NCI-H2227 (cell line): ENCODE results near the gene SPDYE16.
"Not testable (repeated sequence)": the region's sequence is repeated elsewhere in the genome, so short reads cannot be mapped to it uniquely, and the experiment has no call there.

Experiments used
- DNase-seq: peaks from one replicate; lab custom pipeline; 2025; ENCODE audit not compliant: unreplicated experiment; lab: John Stamatoyannopoulos, UW

SPDYE16 gene

DNA sequence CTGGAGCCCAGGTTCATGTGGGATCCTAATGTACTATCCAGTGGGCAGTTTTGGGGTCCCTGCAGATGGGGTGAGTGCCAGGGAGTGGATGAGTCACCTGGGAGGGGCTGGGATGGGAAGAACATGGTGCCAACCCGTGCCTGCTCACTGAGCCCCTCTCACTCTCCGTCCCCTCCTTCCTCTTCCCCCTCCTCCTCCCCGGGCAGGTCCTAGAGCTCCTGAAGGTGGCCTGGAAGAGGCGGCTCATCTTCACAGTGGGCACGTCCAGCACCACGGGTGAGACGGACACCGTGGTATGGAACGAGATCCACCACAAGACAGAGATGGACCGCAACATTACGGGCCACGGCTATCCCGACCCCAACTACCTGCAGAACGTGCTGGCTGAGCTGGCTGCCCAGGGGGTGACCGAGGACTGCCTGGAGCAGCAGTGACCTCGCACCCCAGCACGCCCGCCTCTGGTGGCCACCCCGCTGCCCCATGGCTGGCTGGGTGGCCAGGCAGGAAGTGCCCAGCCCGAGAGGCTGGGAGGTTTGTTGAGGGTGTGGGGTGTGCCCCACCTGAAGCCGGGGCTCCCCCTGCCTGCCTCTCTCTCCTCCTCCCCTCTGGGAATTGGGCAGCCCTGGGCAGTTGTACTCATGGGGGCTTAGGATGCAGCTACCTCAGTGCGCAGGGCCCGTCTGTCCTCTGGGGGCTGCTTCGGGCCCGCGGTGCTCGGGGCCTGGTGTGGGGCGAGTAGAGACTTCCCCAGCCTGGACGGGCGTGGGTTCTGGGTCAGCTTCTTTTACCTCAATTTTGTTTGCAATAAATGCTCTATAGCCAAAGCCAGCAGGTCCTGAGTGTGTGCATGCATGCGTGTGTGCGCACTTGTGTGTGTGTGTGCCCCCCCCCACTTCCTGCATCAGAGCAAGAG, 37.7 kb downstream of the SPDYE16 start:
- no peak for DNase-seq

GRCh38 chr7:76504351-76505167, 38.5 kb downstream of the SPDYE16 start:
- DNase-seq = not testable (repeated sequence)

DNA sequence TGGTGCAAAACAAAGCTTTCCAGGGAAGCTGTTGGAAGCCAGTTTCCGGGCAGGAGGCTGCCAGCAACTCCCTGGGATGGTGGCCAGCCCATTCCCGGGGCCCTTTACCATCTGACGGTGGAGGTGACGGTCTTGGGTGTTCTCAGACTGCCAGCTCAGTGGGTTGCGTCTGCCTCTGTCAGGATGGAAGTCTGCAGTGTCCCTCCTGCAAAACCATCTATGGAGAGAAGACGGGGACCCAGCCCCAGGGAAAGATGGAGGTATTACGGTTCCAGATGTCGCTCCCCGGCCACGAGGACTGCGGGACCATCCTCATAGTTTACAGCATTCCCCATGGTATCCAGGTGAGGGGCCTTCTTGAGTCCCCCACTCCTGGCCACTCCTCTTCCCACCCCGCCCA, 39.9 kb downstream of the SPDYE16 start:
- DNase-seq = not testable (repeated sequence)

DNA sequence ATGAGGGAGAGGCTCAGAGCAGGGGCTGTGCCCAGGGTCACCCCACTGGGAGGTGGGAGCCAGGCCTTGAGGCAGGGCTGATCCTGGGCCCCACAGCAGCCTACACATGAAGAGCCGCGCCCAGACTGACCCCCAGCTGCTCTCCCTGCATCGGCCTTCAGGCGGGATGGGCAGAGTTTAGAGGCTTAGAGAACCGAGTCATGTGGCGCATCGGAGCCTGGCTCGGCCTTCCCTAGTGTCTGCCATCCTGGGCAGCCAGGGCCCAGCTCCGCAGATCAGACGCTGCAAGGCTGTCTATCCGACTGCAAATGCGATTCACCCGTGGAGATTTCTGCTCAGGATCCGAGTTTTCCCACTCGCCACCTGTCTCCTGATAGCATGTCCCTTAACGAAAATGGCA, 40.3 kb downstream of the SPDYE16 start:
- DNase-seq = not testable (repeated sequence)

DNA sequence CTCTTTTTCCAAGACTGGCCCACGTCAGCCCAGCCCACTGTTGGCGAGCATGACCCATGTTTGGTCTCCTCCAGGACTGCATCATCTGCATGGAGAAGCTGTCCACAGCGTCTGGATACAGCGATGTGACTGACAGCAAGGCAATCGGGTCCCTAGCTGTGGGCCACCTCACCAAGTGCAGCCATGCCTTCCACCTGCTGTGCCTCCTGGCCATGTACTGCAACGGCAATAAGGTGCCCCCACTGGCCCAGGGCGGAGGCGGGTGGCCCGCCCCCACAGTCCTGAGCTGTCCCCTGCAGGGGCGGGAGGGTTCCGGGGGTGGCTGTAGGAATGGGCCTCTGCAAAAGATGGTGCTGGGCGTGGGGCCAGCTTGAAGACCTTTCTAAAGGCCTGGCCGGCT, 40.9 kb downstream of the SPDYE16 start:
- not testable (repeated sequence) for DNase-seq

- DNase-seq = not testable (repeated sequence)
Measured at GRCh38 chr7:76499924-76500241, 43.2 kb downstream of the SPDYE16 start.

GRCh38 chr7:76499201-76499923, 43.7 kb downstream of the SPDYE16 start:
- DNase-seq = not testable (repeated sequence)

DNA sequence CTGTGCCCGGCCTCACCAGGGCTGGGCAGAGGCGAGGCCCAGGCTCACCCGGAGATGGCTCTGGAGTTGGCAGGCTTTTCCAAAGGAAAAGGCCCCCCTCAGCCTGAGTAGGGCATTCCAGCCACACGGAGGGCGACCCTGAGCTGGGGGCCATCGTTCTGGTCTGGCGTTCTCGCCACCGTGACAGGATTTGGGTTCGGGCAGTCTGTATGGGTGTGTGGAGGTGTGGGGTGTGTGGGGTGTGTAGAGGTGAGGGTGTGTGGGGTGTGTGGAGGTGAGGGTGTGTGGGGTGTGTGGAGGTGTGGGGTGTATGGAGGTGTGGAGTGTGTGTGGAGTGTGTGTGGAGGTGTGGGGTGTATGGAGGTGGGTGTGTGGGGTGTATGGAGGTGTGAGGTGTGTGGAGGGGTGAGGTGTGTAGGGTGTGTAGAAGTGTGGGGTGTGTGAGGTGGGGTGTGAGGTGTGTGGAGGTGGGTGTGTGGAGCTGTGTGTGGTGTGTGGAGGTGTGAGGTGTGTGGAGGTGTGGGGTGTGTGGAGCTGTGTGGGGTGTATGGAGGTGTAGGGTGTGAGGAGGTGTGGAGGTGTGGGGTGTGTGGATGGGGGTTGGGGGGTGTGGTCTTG, 44.4 kb downstream of the SPDYE16 start:
- not testable (repeated sequence) for DNase-seq

GRCh38 chr7:76497918-76498582, 45.0 kb downstream of the SPDYE16 start:
- DNase-seq = not testable (repeated sequence)

DNA sequence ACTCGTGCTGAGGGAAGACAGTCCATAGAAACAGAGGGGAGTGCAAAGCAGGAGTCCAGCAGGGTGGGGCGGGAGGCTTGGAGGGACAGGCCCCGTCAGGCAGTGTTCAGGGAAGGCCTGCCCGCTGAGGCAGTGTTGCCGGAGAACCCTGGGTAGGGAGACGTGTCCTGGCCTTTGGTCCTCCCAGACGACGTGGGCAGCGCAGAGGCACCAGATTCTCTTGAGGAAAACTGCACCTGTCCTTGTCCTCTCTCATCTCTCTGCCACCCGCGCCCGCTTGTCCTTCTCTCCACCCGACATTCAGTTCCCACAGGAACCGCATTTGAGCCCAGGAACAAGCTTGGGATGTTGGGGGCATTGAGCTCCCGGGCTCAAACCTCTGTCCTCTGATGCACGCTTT, 47.4 kb downstream of the SPDYE16 start:
- not testable (repeated sequence) for DNase-seq

DNA sequence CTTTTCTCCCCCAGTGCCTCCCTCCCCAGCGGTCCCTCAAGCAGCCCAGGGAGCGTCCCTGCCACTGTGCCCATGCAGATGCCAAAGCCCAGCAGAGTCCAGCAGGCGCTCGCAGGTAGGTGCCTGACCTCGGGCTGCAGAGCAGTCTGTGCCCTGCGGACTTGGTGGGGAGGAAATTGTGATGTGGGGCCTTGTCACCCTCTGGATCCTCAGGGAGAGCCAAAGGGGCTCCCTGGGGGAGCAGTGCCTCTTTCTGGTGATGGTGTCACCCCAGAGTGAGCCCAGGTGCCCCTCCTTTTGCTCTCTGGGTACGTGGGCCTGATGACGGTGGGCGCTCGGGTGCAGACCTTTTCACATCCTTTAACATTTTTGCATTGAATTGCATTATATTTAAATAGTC, 51.0 kb downstream of the SPDYE16 start:
- DNase-seq = not testable (repeated sequence)

GRCh38 chr7:76487969-76488368, 55.1 kb downstream of the SPDYE16 start:
- not testable (repeated sequence) for DNase-seq

DNA sequence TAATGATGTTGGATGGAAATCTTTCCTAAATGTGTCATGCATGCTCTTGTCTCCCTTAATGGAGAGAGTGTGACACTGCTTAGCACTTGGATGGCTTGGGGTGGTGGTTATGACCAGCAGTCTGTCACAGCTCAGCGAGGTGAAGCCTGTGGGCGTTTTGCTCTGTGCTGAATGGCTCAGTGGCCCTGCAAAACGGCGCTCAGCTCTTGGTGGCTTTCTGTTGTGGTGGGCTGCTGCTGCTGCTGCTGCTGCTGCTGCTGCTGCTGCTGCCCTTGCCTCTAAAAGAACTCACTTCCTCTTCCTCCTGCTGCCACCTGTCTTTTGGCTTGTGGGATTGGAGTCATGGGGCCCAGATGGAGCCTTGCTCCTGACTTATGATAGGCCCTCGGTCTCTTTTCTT, 56.5 kb downstream of the SPDYE16 start:
- not testable (repeated sequence) for DNase-seq

- DNase-seq = not testable (repeated sequence)
Measured at GRCh38 chr7:76485822-76486610, 57.1 kb downstream of the SPDYE16 start.

DNA sequence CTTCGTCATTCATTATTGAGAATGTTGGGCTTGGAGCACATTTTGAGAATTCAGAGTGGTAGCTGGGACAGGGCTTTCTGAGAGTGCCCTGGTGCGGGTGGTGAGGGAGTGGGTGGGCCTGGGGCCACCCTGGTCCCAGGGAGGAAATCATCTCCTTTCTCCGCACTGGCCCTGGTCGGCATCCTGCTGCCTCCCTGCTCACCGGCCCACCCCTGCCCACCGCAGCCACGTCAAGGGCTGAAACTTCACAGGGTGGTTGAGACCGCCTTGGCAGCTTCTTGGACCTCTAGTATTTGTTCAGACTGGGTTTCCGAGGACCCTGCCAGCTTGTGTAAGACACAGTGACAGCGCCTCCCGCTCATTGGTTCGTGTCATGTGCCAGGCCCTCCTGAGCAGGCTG, 58.6 kb downstream of the SPDYE16 start:
- not testable (repeated sequence) for DNase-seq

- not testable (repeated sequence) for DNase-seq
Measured at GRCh38 chr7:76483081-76483480, 60.0 kb downstream of the SPDYE16 start.

GRCh38 chr7:76482660-76483059, 60.4 kb downstream of the SPDYE16 start:
- DNase-seq = not testable (repeated sequence)
